NCI-H748 (cell line): Measurements from ENCODE around the gene CCDC152.

Experiments
- DNase-seq: peaks from one replicate; lab custom pipeline; 2025; ENCODE audit not compliant: unreplicated experiment; lab: John Stamatoyannopoulos, UW

The CCDC152 gene, protein sequence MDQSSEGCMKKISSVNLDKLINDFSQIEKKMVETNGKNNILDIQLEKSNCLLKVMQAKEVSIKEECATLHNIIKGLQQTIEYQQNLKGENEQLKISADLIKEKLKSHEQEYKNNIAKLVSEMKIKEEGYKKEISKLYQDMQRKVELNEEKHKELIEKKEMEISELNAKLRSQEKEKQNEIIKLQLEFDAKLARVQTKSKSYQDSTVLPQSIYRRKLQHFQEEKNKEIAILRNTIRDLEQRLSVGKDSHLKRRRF

DNA sequence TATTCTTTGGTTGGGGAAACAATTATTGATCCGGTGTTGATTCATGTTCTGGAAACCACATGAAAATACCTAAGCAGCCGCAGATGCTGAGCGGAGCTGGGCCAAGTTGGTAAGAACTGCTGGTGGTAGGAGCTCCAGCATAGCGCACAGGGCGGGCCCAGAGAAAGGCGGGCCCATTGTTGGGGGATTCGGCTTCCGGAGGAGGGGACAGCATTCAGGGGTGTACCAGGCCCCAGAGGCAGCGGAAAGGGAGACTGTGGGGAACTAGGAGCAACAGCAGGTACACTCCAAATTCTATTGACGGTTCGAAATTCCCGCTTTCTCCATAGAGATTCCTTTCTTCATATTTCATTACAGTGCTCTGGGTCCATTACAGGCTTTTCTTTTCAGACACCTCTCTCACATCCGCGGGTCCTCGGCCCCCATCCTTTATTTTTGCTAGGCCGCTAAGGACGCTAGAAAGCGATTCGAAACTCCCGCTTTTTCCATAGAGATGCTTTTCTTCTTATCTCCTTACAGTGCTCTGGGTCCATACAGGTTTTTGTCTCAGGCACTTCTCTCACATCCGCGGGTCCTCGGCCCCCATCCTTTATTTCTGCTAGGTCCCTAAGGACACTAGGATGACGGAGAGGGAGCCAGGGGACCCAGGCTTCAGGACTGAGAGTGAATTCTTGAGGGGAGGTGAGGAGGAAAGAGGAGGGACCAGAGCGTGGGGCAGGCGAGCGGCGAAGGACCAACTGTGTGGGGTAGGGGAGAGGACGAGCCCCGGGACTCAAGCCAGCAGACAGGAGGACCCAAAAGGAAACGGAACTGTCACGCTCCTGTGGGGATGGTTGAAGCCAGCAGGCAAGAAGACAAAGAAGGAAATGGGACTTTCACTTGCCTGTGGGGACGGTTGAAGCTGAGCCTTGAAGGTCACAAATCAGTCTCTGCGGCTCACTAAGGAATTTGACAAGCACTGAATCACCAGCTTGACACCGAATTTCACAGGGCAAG, at the start of gene CCDC152:
TSS of gene CCDC152 (plus strand) at position 213 of the 996 bp plus-strand sequence. CDS start 2,304 bp downstream, outside the sequence.
- peak; percentile 58 for DNase-seq

- no peak for DNase-seq
Measured at GRCh38 chr5:42715785-42716184, 40.8 kb upstream of the CCDC152 start.

DNA sequence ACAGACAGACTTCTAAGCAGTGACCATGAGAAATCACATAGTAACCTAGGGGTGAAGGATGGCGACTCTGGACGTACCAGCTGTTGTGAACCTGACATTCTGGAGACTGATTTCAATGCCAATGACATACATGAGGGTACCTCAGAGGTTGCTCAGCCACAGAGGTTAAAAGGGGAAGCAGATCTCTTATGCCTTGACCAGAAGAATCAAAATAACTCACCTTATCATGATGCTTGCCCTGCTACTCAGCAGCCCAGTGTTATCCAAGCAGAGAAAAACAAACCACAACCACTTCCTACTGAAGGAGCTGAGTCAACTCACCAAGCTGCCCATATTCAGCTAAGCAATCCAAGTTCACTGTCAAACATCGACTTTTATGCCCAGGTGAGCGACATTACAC, 38.0 kb upstream of the CCDC152 start:
- DNase-seq, result no peak

GRCh38 chr5:42719034-42719433, 37.6 kb upstream of the CCDC152 start:
- DNase-seq, result no peak

GRCh38 chr5:42720251-42720650, 36.4 kb upstream of the CCDC152 start:
- no peak for DNase-seq

- DNase-seq, result no peak
Measured at GRCh38 chr5:42721484-42721883, 35.1 kb upstream of the CCDC152 start.

DNA sequence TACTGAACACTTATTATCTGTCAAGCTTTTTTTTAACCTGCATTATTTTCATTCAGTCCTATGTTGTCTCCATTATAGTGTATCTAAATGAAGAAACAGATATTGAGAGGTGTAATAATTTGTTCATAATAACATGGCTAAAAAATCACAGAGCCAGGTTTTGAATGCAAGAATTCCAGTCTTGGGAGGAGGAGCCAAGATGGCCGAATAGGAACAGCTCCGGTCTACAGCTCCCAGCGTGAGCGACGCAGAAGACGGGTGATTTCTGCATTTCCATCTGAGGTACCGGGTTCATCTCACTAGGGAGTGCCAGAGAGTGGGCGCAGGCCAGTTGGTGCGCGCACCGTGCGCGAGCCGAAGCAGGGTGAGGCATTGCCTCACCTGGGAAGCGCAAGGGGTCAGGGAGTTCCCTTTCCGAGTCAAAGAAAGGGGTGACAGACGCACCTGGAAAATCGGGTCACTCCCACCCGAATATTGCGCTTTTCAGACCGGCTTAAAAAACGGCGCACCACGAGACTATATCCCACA, 22.0 kb upstream of the CCDC152 start:
- peak; percentile 84 for DNase-seq

DNA sequence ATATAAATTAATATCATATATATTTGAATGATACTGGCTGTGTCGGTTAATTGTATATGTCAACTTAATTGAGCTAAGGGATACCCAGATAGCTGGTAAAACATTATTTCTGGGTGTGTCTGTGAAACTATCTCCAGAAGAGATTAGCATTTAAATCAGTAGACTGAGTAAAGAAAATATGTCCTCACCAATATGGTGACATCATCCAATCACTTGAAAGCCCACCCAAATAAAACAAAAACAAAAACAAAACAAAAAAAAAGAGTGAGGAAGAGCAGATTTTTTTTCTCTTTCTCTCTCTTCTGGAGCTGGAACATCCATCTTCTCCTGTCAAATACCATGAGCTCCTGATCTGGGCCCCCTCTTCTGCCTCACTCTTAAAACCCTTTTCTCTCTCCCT, 15.7 kb upstream of the CCDC152 start:
- DNase-seq, result no peak

GRCh38 chr5:42745426-42745825, 11.2 kb upstream of the CCDC152 start:
- peak; percentile 44 for DNase-seq

DNA sequence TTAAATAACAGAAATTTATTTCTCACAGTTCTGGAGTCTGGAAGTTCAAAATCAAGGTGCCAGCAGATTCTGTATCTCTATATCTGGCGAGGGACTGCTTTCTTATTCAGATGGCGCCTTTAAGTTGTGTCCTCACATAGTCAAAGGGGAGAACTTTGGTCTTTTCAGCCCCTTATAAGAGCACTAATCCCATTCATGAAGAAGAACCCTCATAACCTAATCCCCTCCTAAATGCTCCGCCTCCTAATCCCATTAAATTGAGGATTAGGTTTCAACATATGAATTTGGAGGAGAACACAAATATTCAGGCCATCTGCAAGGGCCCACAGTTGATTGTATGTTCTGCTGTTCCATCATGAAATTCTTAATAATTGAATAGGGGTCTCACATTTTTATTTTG, 10.8 kb upstream of the CCDC152 start:
- no peak for DNase-seq

DNA sequence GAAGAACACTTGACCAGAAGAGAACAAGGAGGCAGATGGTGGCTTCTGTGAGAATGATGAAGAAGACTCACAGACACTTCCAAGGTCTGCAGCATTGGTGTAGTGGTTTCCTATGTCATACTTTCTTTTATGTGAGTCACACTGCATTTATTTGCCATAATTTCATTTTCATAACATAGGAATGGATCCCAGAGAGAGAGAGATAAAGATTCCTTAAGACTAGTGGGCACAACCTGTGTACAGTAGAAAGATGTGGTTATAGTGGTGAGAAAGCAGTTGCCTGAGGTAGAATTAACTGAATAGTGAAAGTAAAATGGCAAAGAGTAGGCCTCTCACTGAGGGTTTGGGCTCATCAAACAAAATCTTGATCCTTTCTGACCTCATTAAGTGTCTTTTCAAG, 7.6 kb upstream of the CCDC152 start:
- DNase-seq, result no peak

- DNase-seq, result no peak
Measured at GRCh38 chr5:42750507-42750906, 6.1 kb upstream of the CCDC152 start.

DNA sequence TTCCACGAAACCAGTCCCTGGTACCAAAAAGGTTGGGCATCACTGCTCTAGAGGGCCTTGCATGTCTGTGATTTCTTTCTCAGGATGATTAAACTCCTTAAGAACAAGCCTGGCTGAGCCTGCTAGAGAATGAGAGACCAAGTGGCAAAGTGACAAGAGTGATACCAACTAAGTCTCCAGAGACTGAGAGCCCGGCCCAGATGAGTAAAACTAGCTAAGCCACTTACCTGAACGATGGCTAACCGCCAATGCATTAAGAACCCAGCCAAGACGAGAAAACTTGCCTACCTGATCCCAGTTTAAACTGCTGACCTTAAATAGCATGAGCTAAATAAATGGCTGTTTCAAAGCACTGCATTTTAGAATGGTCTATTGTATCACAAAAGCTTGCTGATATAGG, 5.6 kb upstream of the CCDC152 start:
- no peak for DNase-seq

GRCh38 chr5:42753099-42753498, 3.5 kb upstream of the CCDC152 start:
- no peak for DNase-seq

DNA sequence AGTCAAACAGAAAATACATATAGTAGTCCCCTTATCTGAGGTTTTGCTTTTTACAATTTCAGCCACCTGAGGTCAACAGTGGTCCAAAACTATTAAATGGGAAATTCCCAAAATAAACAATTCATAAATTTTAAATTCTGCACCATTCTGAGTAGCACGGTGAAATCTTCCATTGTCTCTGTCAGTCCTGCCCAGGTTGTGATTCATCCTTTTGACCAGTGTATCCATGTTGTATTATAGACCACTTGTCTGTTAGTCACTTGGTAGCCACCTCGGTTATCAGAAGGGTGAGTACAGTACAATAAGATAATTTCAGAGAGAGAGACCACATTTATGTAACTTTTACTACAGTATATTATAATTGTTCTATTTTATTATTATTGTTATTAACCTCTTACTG, 2.8 kb downstream of the CCDC152 start:
- DNase-seq, result no peak

- no peak for DNase-seq
Measured at GRCh38 chr5:42760426-42760825, 3.8 kb downstream of the CCDC152 start.

GRCh38 chr5:42761791-42762190, 5.2 kb downstream of the CCDC152 start:
- DNase-seq, result no peak

GRCh38 chr5:42767491-42768105, 11.0 kb downstream of the CCDC152 start:
- DNase-seq, result peak; percentile 75

DNA sequence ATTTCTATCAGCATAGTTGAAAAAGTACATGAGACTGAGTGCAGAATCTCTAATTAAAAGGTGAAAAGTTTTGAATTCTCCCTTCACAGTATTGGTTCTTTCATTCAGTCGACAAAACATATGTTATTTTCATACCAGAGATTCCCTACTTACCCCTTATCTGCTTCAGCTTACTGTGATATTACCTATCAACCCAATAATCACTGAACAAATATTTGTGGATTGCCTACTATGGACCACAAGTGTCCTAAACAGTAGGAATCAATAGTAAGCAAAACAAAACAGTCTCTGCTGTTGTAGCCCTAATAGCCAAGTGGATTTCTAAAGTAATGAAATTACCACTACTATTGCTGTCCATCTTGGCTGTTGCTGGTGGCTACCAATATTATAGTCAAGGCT, 11.5 kb downstream of the CCDC152 start:
- peak; percentile 47 for DNase-seq

DNA sequence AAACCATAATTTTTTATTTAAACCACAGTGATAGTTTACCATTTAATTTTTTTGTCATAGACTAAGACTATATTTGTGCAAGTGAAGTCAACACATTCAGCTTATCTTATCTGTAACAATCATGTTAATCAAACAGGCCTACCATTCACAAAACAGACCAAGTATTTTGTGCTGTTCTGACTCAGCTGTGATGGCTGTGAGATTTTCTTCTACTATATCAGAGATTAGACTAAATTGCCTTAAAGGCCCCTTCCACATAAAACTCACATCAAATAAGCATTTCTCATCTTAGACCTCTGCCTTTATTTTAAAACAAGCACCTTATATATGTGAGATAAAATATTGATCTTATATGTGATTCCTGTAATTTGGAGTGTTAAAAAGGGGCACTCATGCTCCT, 13.4 kb downstream of the CCDC152 start:
- no peak for DNase-seq

DNA sequence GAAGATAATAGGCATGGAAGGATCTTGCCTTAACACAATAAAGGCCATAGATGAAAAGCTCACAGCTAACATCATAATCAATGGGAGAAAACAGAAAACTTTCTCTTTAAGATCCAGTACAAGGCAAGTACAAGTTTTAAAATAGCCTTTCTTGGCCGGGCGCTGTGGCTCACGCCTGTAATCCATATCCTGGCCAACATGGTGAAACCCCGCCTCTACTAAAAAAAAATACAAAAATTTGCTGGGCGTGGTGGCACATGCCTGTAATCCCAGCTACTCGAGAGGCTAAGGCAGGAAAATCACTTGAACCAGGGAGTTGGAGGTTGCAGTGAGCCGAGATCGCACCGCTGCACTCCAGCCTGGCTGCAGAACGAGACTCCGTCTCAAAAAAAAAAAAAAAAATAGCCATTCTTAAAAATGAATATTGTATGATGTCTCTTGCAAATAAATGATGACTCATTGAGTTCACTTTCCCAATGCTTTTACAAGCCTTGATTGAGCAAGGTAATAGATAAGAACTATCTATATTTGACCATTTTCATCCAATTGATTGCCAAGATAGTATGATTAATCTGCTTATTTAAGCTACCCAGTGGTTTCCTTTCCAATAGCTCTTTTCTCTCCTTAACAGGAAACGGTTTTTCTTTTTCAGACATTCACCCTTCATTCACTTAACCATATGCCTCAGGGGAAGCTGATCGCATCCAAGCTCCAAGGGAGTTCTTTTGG, 15.8 kb downstream of the CCDC152 start:
- no peak for DNase-seq
